Spleen (tissue), 7 donors: ENCODE results near the gene TRIM66.

Experiments
- CTCF ChIP-seq, 11 experiments: fragments of 200-600 bp in 7 of 11; fragments of 450-650 bp in 4 of 11; sonication (generic) in 4 of 11; IDR thresholded peaks in 8 of 11; conservative IDR thresholded peaks in 3 of 11; 1 replicate in 7 of 11; 2 replicates in 4 of 11; pipeline versions ENCODE4 v1.4.0 to v1.8.0; 2016 to 2021; ENCODE audit warnings: antibody characterized with exemption in 11 of 11, inconsistent platforms in 4 of 11, mild to moderate bottlenecking in 1 of 11
- POLR2A ChIP-seq, 3 donors: fragments of 450-650 bp; IDR thresholded peaks; one replicate each; pipeline ENCODE4 v1.5.1; 2017; ENCODE audit warnings: antibody characterized with exemption in 3 of 3, mild to moderate bottlenecking in 1 of 3
- POLR2AphosphoS5 ChIP-seq, 3 donors: sonication (generic); formaldehyde crosslinking; IDR thresholded peaks; one replicate each; pipeline ENCODE4 v1.5.1; 2017; ENCODE audit warnings: antibody characterized with exemption in 3 of 3
- donor health status: DM: no; HTN: no; CAD: no; lungs with moderate emphysema.
- donor health status: DM: no; HTN: no; CAD: no.
- donor health status: DM: no; HTN: no; CAD: no.

GRCh38 chr11:8656291-8656690, 26.2 kb downstream of the TRIM66 start:
- no peak for TF ChIP-seq CTCF (IDR thresholded peaks at IDR 0.05 in 8 of 11, conservative IDR thresholded peaks at IDR 0.05 in 3 of 11)
- TF ChIP-seq POLR2AphosphoS5 (IDR thresholded peaks at IDR 0.05) = no peak
- TF ChIP-seq POLR2A (IDR thresholded peaks at IDR 0.05) = no peak
